Retinal pigment epithelial cell (primary cell): ENCODE data around the gene TEX29.

Source experiments
- DNase-seq: peaks from one replicate; pipeline ENCODE4 v3.0.0-alpha.2; 2010; ENCODE audit warnings: low read depth
- H3K4me3 ChIP-seq: 2 replicates; pipeline ENCODE4 v1.5.1; 2011; ENCODE audit warnings: mild to moderate bottlenecking, low read length, control low read depth, moderate library complexity
- TF ChIP-seq, protein P1 (sequence below): conservative IDR thresholded peaks from 2 replicates; pipeline ENCODE4 v1.5.1; 2011; ENCODE audit warnings: low read depth, low read length, control low read depth, inconsistent platforms

TEX29 gene

DNA sequence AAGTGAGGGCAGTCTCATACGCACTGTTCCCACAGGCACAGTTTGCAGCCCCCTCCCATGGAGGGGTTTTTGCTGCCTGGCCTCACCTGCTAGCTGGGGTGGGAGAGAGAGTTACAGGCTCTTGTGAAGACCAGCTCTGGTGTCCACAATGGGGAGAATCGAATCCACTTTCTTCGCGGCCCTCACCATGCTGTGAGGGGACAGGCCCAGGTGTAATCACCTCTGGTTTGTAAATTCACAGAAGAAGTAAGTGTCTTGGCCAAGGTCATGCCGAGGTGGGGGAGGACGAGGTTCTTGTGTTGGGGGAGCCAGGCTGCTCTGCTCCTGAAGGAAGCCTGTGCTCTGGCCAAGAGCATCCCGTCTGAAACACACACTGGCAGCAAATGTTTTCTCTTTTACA lies 39.5 kb downstream of the TEX29 start:
- H3K4me3 ChIP-seq, result no peak overlapping the region
- TF ChIP-seq, protein P1, sequence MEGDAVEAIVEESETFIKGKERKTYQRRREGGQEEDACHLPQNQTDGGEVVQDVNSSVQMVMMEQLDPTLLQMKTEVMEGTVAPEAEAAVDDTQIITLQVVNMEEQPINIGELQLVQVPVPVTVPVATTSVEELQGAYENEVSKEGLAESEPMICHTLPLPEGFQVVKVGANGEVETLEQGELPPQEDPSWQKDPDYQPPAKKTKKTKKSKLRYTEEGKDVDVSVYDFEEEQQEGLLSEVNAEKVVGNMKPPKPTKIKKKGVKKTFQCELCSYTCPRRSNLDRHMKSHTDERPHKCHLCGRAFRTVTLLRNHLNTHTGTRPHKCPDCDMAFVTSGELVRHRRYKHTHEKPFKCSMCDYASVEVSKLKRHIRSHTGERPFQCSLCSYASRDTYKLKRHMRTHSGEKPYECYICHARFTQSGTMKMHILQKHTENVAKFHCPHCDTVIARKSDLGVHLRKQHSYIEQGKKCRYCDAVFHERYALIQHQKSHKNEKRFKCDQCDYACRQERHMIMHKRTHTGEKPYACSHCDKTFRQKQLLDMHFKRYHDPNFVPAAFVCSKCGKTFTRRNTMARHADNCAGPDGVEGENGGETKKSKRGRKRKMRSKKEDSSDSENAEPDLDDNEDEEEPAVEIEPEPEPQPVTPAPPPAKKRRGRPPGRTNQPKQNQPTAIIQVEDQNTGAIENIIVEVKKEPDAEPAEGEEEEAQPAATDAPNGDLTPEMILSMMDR, result no peak
- DNase-seq, result no peak

DNA sequence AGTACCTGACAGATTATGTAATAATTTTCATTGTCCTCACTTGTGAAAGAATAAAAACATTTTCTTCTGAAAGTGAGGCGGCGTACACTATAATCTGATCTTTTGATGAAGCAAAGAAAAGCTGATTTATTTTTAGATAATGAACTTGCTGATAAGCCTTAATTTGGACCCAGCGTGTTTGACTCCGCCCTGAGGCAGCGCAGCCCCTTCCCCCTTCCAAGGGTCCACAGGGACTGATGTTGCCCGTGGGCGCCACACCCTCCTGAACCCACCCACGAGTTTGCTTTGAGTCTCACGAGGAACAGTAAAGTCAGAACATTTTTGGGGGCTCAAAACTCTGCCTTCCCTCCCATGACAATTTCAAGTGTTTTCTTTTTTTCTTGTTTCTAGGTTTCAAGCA lies 40.0 kb downstream of the TEX29 start:
- no peak for DNase-seq
- TF ChIP-seq, protein P1, result no peak
- no peak overlapping the region for H3K4me3 ChIP-seq

DNA sequence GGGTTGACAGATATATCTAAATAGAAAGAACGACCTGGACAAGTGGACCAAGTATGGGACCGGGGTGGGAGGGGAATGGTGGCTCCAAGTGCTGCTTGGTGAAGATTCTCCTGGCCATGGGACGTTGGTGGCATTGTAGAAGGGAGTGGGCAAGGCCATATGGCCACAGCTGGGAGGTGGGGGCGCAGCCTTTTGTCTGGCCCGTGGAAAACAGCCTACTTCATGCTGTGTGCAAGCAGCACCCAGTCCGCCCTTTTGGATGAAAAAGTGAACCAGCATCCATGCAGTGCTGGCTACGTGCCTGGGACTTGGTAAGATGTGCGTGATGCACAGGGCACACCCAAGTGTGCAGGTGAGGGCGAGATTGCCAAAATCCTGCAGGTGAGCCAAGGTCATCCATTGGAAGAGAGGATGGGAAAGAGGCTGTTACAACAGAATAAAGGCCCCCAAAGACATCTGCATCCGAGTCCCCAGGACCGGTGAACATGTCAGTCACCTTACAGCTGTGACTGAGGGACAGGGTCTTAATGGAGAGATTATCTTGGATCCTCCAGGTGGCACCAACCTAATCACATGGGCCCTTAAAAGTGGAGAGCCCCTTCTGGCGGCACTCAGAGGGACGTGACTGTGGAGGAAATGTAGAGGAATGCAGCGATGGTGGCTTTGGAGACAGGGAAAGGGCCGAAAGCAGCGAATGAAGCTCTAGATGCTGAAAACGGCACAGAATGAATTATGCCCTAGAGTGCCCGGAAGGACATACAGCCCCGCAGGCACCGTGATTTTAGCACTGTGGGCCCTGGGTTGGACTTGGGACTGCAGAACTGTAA lies 40.8 kb downstream of the TEX29 start:
- TF ChIP-seq, protein P1, result no peak
- DNase-seq, result no peak
- H3K4me3 ChIP-seq, result no peak overlapping the region

DNA sequence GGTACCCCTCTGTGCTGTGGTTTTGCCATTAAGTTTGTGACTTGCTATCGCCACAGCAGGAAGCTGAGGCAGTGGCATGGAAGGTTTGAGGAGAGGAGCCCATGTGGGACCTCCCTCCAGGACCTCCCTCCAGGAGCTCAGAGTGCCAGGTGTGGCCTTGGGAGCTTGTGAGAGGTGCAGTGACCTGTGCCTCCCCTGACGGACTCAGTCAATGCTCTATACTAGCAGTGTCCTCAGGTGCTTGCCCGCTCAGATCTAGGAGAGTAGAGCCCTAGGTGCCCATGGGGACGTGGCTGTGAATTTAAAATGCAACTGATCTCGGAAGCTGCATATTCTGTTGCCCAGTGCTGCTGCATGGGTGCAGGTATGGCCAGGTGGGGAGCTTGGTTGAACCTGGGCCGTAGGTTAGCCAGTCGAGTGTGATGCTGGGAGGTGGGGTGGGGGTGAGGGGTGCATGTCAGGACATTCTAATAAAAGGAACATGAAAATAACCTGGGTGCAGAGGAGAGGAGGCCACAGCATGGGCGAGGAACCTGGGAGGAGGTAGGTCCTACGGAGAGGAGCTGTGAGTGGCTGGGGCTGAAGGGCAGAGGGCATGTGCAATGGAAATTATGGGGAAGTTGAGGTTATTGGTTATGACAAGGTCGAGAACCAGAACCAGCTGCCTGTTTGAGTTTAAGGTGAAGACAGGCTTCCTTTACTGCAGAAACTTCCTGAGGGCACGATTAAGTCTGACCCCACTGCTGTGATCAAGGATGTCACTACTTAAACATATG lies 41.6 kb downstream of the TEX29 start:
- no peak overlapping the region for H3K4me3 ChIP-seq
- no peak for DNase-seq
- TF ChIP-seq, protein P1, result no peak

DNA sequence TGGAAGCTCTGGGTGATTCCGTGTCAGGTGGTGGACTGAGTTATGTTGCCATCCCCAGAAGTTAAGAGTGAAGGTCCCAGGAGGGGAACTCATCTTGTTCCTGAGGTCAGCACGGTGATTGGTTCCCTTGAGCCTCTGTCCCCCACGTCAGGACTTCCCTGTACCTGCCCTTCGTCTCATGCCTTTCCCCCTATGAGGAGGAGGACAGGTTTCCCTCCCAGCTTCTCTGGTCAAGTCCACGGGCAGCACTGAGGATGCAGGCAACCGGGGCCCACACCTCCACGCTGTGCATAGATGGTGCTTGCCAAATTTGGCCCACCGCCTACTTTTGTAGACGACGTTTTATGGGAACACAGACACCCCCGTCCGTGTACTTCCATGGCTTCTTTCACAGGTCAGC lies 42.7 kb downstream of the TEX29 start:
- no peak overlapping the region for H3K4me3 ChIP-seq
- no peak for DNase-seq
- TF ChIP-seq, protein P1, result no peak

DNA sequence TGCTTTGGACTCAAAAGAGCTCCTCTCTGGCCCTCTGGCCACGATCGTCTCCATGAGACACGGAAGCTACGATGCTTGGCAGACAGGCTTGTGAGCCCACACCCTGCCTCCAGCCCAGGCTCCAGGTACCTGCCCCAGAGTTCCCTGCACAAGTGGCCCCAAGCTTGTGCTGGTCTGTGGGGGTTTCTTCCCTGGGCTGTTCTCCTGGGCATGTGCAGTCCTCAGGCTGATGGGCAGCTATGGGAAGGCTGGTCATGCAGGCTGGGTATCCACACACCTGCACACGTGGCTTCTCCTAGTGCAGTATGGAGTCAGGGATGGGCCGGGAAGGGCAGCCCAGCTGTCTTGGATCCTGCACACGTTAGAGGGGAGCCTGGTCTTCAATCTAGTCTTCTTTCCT lies 43.1 kb downstream of the TEX29 start:
- no peak for DNase-seq
- TF ChIP-seq, protein P1, result no peak
- H3K4me3 ChIP-seq, result no peak overlapping the region
